WTC11 (cell line): Measurements from ENCODE around the gene C4BPB. TPM values are rescaled to one million over a fixed set of nuclear protein-coding genes. Genes with fewer than 3 reads are reported as not detected.

Experiments
- ATAC-seq: fragments of 200-7000 bp; cut with Tn5 transposase; 2 replicates; pipeline ENCODE4 v1.10.0; 2021; ENCODE audit warnings: mild to moderate bottlenecking, moderate library complexity
- CTCF ChIA-PET: fragments of 300-600 bp; sonication (Branson Sonifier 250); formaldehyde crosslinking; loops from one replicate; lab custom pipeline; 2021; ENCODE audit warnings: antibody characterized with exemption; lab: Charles Lee
- POLR2A ChIA-PET: fragments of 350-600 bp; sonication (Branson Sonifier 250); formaldehyde crosslinking; loops from one replicate; lab custom pipeline; 2021; ENCODE audit warnings: antibody characterized with exemption; lab: Charles Lee
- DNase-seq: peaks from one replicate; pipeline ENCODE4 v3.0.0; 2021; ENCODE audit warnings: low spot score
- H3K27ac Mint-ChIP-seq: 2 replicates; pipeline ENCODE4 v1.8.0; 2021; ENCODE audit warnings: mixed read lengths
- H3K27me3 Mint-ChIP-seq: 2 replicates; pipeline ENCODE4 v1.8.0; 2021; ENCODE audit warnings: low read depth, mild to moderate bottlenecking, moderate library complexity, mixed read lengths
- H3K36me3 Mint-ChIP-seq: 2 replicates; pipeline ENCODE4 v1.8.0; 2021; ENCODE audit warnings: mixed read lengths
- H3K4me1 Mint-ChIP-seq: 2 replicates; pipeline ENCODE4 v1.8.0; 2022; ENCODE audit warnings: mixed read lengths
- H3K4me3 Mint-ChIP-seq: 2 replicates; pipeline ENCODE4 v1.8.0; 2021; ENCODE audit warnings: mild to moderate bottlenecking, moderate library complexity, mixed read lengths
- H3K9me3 Mint-ChIP-seq: 2 replicates; pipeline ENCODE4 v1.8.0; 2021; ENCODE audit warnings: mixed read lengths
- AFF4 ChIP-seq: sonication (generic); formaldehyde crosslinking; IDR thresholded peaks from 2 replicates; pipeline ENCODE4 v1.8.1; 2023; ENCODE audit warnings: mild to moderate bottlenecking, missing genetic modification reagents, borderline replicate concordance
- E2F1 ChIP-seq: sonication (generic); formaldehyde crosslinking; IDR thresholded peaks from 2 replicates; pipeline ENCODE4 v1.8.0; 2022; ENCODE audit warnings: mild to moderate bottlenecking, missing genetic modification reagents
- ETV6 ChIP-seq: sonication (generic); formaldehyde crosslinking; IDR thresholded peaks from 2 replicates; pipeline ENCODE4 v1.8.1; 2022; ENCODE audit warnings: mild to moderate bottlenecking, missing genetic modification reagents
- MAX ChIP-seq: sonication (generic); formaldehyde crosslinking; IDR thresholded peaks from 2 replicates; pipeline ENCODE4 v1.8.0; 2022; ENCODE audit warnings: mild to moderate bottlenecking, missing genetic modification reagents
- NR2C2 ChIP-seq: sonication (generic); formaldehyde crosslinking; IDR thresholded peaks from 2 replicates; pipeline ENCODE4 v1.8.0; 2022; ENCODE audit warnings: mild to moderate bottlenecking, missing genetic modification reagents
- TEAD1 ChIP-seq: sonication (generic); formaldehyde crosslinking; IDR thresholded peaks from 2 replicates; pipeline ENCODE4 v1.8.0; 2022; ENCODE audit warnings: mild to moderate bottlenecking, missing genetic modification reagents
- TP53 ChIP-seq: sonication (generic); formaldehyde crosslinking; IDR thresholded peaks from 2 replicates; pipeline ENCODE4 v1.8.1; 2023; ENCODE audit warnings: mild to moderate bottlenecking, missing genetic modification reagents
- ZNF219 ChIP-seq: sonication (generic); formaldehyde crosslinking; IDR thresholded peaks from 2 replicates; pipeline ENCODE4 v1.8.0; 2023; ENCODE audit warnings: missing genetic modification reagents, mild to moderate bottlenecking, borderline replicate concordance
- ZNF281 ChIP-seq: sonication (generic); formaldehyde crosslinking; IDR thresholded peaks from 2 replicates; pipeline ENCODE4 v1.8.0; 2023; ENCODE audit warnings: mild to moderate bottlenecking, missing genetic modification reagents
- ZNF425 ChIP-seq: fragments of 250-450 bp; sonication (Bioruptor Pico); conservative IDR thresholded peaks from 2 replicates; pipeline ENCODE4 v1.9.0; 2021; ENCODE audit warnings: mild to moderate bottlenecking
- total RNA-seq: library from RNA; stranded (reverse); gene quantifications from 3 replicates; pipeline ENCODE4 v1.2.3, GENCODE V29; 2021
- TF ChIP-seq, protein P1 (sequence below): sonication (generic); formaldehyde crosslinking; IDR thresholded peaks from 2 replicates; pipeline ENCODE4 v1.8.1; 2022; ENCODE audit warnings: low read depth, mild to moderate bottlenecking, moderate library complexity, missing genetic modification reagents, borderline replicate concordance
- TF ChIP-seq, protein P2 (sequence below): sonication (generic); formaldehyde crosslinking; IDR thresholded peaks from 2 replicates; pipeline ENCODE4 v1.8.1; 2022; ENCODE audit warnings: mild to moderate bottlenecking, missing genetic modification reagents, moderate library complexity, borderline replicate concordance

Gene C4BPB
- total RNA-seq, 1 experiment from 2014 or later = 0.26 TPM

DNA sequence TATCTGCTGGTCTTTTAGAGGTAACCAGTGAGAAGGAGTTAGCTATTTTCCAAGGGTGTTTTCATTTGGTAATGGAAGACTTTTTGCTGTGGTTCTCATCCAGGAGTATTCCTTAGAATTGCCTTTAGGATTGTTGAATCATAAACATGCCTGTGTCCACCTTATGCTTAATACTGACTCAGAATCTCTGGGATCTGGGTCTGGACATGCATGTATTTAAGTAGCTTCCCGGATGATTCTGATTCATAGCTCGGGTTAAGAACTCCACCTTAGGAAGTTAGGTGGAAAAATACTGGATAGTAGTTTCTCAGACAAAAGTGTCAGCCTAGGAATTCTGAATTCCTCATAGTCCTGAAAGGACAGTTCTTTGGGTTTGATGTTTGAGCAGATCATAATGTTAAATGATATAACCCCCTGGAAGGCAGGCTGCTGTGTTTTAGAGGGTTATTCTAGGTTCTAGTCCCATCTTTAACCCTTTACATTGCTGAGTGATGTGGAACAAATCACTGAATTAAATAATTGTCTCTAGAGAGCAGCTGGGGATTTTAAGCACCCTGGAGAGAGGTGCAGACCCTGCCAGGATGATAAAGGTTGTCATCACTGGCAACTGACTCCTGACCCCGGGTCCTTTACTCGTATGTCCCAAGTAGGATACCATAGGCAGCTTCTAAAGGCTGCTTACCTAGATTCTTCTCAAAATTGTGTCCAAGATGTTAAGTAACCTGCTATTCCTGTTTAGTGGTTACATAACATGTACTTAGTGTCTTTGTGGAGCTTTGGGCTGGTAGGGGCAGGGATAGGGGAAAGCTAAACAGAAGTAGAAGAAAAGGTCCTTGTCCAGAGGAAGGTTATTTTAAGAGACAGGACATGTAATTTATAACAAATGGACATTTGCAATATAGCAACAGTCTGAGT lies 14.5 kb upstream of the C4BPB start:
- no peaks in the 10 kb centered on the region for H3K9me3 Mint-ChIP-seq
- TF ChIP-seq E2F1 (CRISPR knock-in tag) = no peak
- TF ChIP-seq TP53 (CRISPR knock-in tag) = no peak
- TF ChIP-seq NR2C2 (CRISPR knock-in tag) = no peak
- no peak for TF ChIP-seq MAX (CRISPR knock-in tag)
- no peak for TF ChIP-seq ZNF281 (CRISPR knock-in tag)
- H3K36me3 Mint-ChIP-seq = peaks cover 23% of the 10 kb centered on the region
- CTCF ChIA-PET = interaction anchor here (0.9 kb wide), 1 partner anchor 92 kb away, joined by 3 read pairs; no protein-coding TSS in a partner anchor
- H3K27me3 Mint-ChIP-seq = no peaks in the 10 kb centered on the region
- POLR2A ChIA-PET = no interaction called here
- no peak overlapping the region for H3K27ac Mint-ChIP-seq
- no peak overlapping the region for H3K4me3 Mint-ChIP-seq
- ATAC-seq = no peak
- peaks cover 12% of the 10 kb centered on the region for H3K4me1 Mint-ChIP-seq
- no peak for DNase-seq

GRCh38 chr1:207076181-207076955 lies 12.3 kb upstream of the C4BPB start:
- H3K4me1 Mint-ChIP-seq = peaks cover 12% of the 10 kb centered on the region
- DNase-seq = no peak
- no peak for ATAC-seq
- TF ChIP-seq ZNF219 (CRISPR knock-in tag) = no peak
- no peak for TF ChIP-seq ZNF425 (CRISPR knock-in tag)
- no peak for TF ChIP-seq ETV6 (CRISPR knock-in tag)
- TF ChIP-seq, protein P1, sequence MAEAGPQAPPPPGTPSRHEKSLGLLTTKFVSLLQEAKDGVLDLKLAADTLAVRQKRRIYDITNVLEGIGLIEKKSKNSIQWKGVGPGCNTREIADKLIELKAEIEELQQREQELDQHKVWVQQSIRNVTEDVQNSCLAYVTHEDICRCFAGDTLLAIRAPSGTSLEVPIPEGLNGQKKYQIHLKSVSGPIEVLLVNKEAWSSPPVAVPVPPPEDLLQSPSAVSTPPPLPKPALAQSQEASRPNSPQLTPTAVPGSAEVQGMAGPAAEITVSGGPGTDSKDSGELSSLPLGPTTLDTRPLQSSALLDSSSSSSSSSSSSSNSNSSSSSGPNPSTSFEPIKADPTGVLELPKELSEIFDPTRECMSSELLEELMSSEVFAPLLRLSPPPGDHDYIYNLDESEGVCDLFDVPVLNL = no peak
- TF ChIP-seq AFF4 = no peak
- no peak for TF ChIP-seq TEAD1 (CRISPR knock-in tag)
- TF ChIP-seq, protein P2, sequence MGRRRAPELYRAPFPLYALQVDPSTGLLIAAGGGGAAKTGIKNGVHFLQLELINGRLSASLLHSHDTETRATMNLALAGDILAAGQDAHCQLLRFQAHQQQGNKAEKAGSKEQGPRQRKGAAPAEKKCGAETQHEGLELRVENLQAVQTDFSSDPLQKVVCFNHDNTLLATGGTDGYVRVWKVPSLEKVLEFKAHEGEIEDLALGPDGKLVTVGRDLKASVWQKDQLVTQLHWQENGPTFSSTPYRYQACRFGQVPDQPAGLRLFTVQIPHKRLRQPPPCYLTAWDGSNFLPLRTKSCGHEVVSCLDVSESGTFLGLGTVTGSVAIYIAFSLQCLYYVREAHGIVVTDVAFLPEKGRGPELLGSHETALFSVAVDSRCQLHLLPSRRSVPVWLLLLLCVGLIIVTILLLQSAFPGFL (CRISPR knock-in tag) = no peak
- no peak overlapping the region for H3K4me3 Mint-ChIP-seq
- no peak overlapping the region for H3K27ac Mint-ChIP-seq
- ChIA-PET POLR2A (no interaction called here), CTCF (interaction anchor here (0.6 kb wide), 1 partner anchor 140 kb away, joined by 3 read pairs; no protein-coding TSS in a partner anchor)
- H3K9me3 Mint-ChIP-seq = no peaks in the 10 kb centered on the region
- peaks cover 14% of the 10 kb centered on the region for H3K36me3 Mint-ChIP-seq
- no peaks in the 10 kb centered on the region for H3K27me3 Mint-ChIP-seq
